Neural progenitor cell (in vitro differentiated cells): ENCODE measurements around the gene MAN2A1. TPM values are rescaled to one million over a fixed set of nuclear protein-coding genes. Genes with fewer than 3 reads are reported as not detected.

ENCODE experiments used
- DNase-seq: peaks from one replicate; pipeline ENCODE4 v3.0.0-alpha.2; 2016; ENCODE audit warnings: low spot score
- H2AFZ ChIP-seq: fragments of 200-600 bp; sonication (generic); replicated peaks from 2 replicates; pipeline ENCODE4 v1.6.1; 2016; ENCODE audit warnings: antibody characterized with exemption
- H3F3A ChIP-seq: fragments of 200-600 bp; sonication (generic); 2 replicates; pipeline ENCODE4 v1.6.1; 2016; ENCODE audit warnings: antibody characterized with exemption, low read depth
- H3K27ac ChIP-seq: fragments of 200-600 bp; sonication (generic); 2 replicates; pipeline ENCODE4 v1.5.1; 2016; ENCODE audit warnings: mild to moderate bottlenecking
- H3K27me3 ChIP-seq: fragments of 200-600 bp; sonication (generic); 2 replicates; pipeline ENCODE4 v1.6.1; 2016; ENCODE audit warnings: mild to moderate bottlenecking, moderate library complexity
- H3K36me3 ChIP-seq: fragments of 200-600 bp; sonication (generic); 2 replicates; pipeline ENCODE4 v1.5.1; 2016
- H3K4me1 ChIP-seq: fragments of 200-600 bp; sonication (generic); 2 replicates; pipeline ENCODE4 v1.6.1; 2016; ENCODE audit warnings: mixed run types
- H3K4me2 ChIP-seq: fragments of 200-600 bp; sonication (generic); 2 replicates; pipeline ENCODE4 v1.6.1; 2016
- H3K4me3 ChIP-seq: fragments of 200-600 bp; sonication (generic); 2 replicates; pipeline ENCODE4 v1.5.1; 2016
- H3K79me2 ChIP-seq: fragments of 200-600 bp; sonication (generic); 2 replicates; pipeline ENCODE4 v1.6.1; 2016; ENCODE audit warnings: low read depth
- H3K9ac ChIP-seq: fragments of 200-600 bp; sonication (generic); 2 replicates; pipeline ENCODE4 v1.6.1; 2016
- H3K9me3 ChIP-seq: fragments of 200-600 bp; sonication (generic); 2 replicates; pipeline ENCODE4 v1.5.1; 2016; ENCODE audit warnings: low read depth
- H4K20me1 ChIP-seq: fragments of 200-600 bp; sonication (generic); 2 replicates; pipeline ENCODE4 v1.6.1; 2016; ENCODE audit warnings: low read depth
- H3K27ac Mint-ChIP-seq: 3 replicates; pipeline ENCODE4 v1.8.0; 2021; ENCODE audit warnings: mixed read lengths
- H3K27me3 Mint-ChIP-seq: 2 replicates; pipeline ENCODE4 v1.8.0; 2022; ENCODE audit warnings: low read depth, mild to moderate bottlenecking, inconsistent platforms, moderate library complexity, mixed read lengths; ENCODE audit not compliant: insufficient read depth
- H3K36me3 Mint-ChIP-seq: 3 replicates; pipeline ENCODE4 v1.8.0; 2021; ENCODE audit warnings: mixed read lengths
- H3K4me1 Mint-ChIP-seq: 3 replicates; pipeline ENCODE4 v1.8.0; 2021; ENCODE audit warnings: mixed read lengths
- H3K4me3 Mint-ChIP-seq: 3 replicates; pipeline ENCODE4 v1.8.0; 2021; ENCODE audit warnings: mild to moderate bottlenecking, moderate library complexity, mixed read lengths
- H3K9me3 Mint-ChIP-seq: 3 replicates; pipeline ENCODE4 v1.8.0; 2020; ENCODE audit warnings: mixed read lengths
- CTCF ChIP-seq: fragments of 200-600 bp; sonication (generic); IDR thresholded peaks from 2 replicates; pipeline ENCODE4 v1.5.1; 2017; ENCODE audit warnings: antibody characterized with exemption, mild to moderate bottlenecking
- EZH2 ChIP-seq: fragments of 200-600 bp; sonication (generic); IDR thresholded peaks from 2 replicates; pipeline ENCODE4 v1.6.1; 2017; ENCODE audit warnings: antibody characterized with exemption, mild to moderate bottlenecking, moderate library complexity
- EZH2phosphoT487 ChIP-seq: fragments of 200-600 bp; sonication (generic); IDR thresholded peaks from 2 replicates; pipeline ENCODE4 v1.6.1; 2017; ENCODE audit warnings: antibody characterized with exemption
- total RNA-seq: library from RNA; depleted of rRNA; stranded (reverse); fragments of >200 nt; gene quantifications from 2 replicates; pipeline ENCODE4 v1.2.3, GENCODE V29; 2015; ENCODE audit warnings: low replicate concordance

MAN2A1 gene
- total RNA-seq, 1 donor from 2014 or later, result 130 TPM

GRCh38 chr5:109853377-109853776 lies 163.7 kb downstream of the MAN2A1 start:
- Mint-ChIP-seq H3K36me3 (peaks cover 44% of the 10 kb centered on the region), H3K4me1 (no peaks in the 10 kb centered on the region), H3K4me3 (no peak overlapping the region), H3K9me3 (no peaks in the 10 kb centered on the region), H3K27ac (no peak overlapping the region), H3K27me3 (no peaks in the 10 kb centered on the region)
- no peak for DNase-seq
- Histone ChIP-seq H4K20me1 (no peaks in the 10 kb centered on the region), H3K4me2 (no peak overlapping the region), H3K27me3 (no peaks in the 10 kb centered on the region), H3F3A (no peaks in the 10 kb centered on the region), H3K36me3 (peaks cover 14% of the 10 kb centered on the region), H3K9me3 (no peaks in the 10 kb centered on the region), H3K9ac (no peak overlapping the region), H3K4me3 (no peak overlapping the region), H3K27ac (no peak overlapping the region), H3K79me2 (no peaks in the 10 kb centered on the region), H2AFZ (no peak overlapping the region), H3K4me1 (peaks cover 21% of the 10 kb centered on the region)
- TF ChIP-seq EZH2phosphoT487, result no peak
- no peak for TF ChIP-seq CTCF
- TF ChIP-seq EZH2, result no peak

GRCh38 chr5:109855056-109855455 lies 165.3 kb downstream of the MAN2A1 start:
- Mint-ChIP-seq H3K4me3 (no peak overlapping the region), H3K27ac (no peak overlapping the region), H3K36me3 (peaks cover 37% of the 10 kb centered on the region), H3K9me3 (no peaks in the 10 kb centered on the region), H3K4me1 (no peaks in the 10 kb centered on the region), H3K27me3 (no peaks in the 10 kb centered on the region)
- Histone ChIP-seq H3K79me2 (no peaks in the 10 kb centered on the region), H3K4me2 (no peak overlapping the region), H3K36me3 (peaks cover 14% of the 10 kb centered on the region), H3K4me1 (peaks cover 21% of the 10 kb centered on the region), H3K27ac (no peak overlapping the region), H3K9ac (no peak overlapping the region), H4K20me1 (no peaks in the 10 kb centered on the region), H2AFZ (no peak overlapping the region), H3K4me3 (no peak overlapping the region), H3K9me3 (no peaks in the 10 kb centered on the region), H3K27me3 (no peaks in the 10 kb centered on the region), H3F3A (no peaks in the 10 kb centered on the region)
- TF ChIP-seq EZH2 (no peak), EZH2phosphoT487 (no peak), CTCF (no peak)
- no peak for DNase-seq

- H3K36me3 ChIP-seq, result peaks cover 18% of the 10 kb centered on the region
- no peak overlapping the region for H2AFZ ChIP-seq
- Mint-ChIP-seq H3K4me3 (no peak overlapping the region), H3K4me1 (no peaks in the 10 kb centered on the region), H3K27ac (peak overlapping the region; percentile 62), H3K27me3 (no peaks in the 10 kb centered on the region), H3K36me3 (peaks cover 39% of the 10 kb centered on the region), H3K9me3 (no peaks in the 10 kb centered on the region)
- H4K20me1 ChIP-seq, result no peaks in the 10 kb centered on the region
- H3K27me3 ChIP-seq, result no peaks in the 10 kb centered on the region
- no peaks in the 10 kb centered on the region for H3K9me3 ChIP-seq
- no peak overlapping the region for H3K4me3 ChIP-seq
- H3K27ac ChIP-seq, result no peak overlapping the region
- H3K9ac ChIP-seq, result no peak overlapping the region
- H3K79me2 ChIP-seq, result no peaks in the 10 kb centered on the region
- no peak for DNase-seq
- H3K4me1 ChIP-seq, result peaks cover 21% of the 10 kb centered on the region
- no peaks in the 10 kb centered on the region for H3F3A ChIP-seq
- no peak overlapping the region for H3K4me2 ChIP-seq
- TF ChIP-seq CTCF (no peak), EZH2 (no peak), EZH2phosphoT487 (no peak)
Observed at GRCh38 chr5:109857405-109858031, 167.8 kb downstream of the MAN2A1 start.
